Vagina (tissue), 2 donors: ENCODE measurements around the gene PLEKHG4B.

ENCODE experiments used
- POLR2A ChIP-seq, 2 donors: fragments of 450-650 bp; IDR thresholded peaks; one replicate each; pipeline ENCODE4 v1.6.1; 2017; ENCODE audit warnings: antibody characterized with exemption in 2 of 2, mild to moderate bottlenecking in 2 of 2, moderate library complexity in 2 of 2
- POLR2AphosphoS5 ChIP-seq, 2 donors: sonication (generic); formaldehyde crosslinking; IDR thresholded peaks; one replicate each; pipeline ENCODE4 v1.9.0; 2017; ENCODE audit warnings: antibody characterized with exemption in 2 of 2, mild to moderate bottlenecking in 2 of 2, low read depth in 1 of 2; ENCODE audit not compliant: insufficient read depth in 1 of 2
- TF ChIP-seq, protein P1 (sequence below), 3 experiments: fragments of 450-650 bp in 2 of 3; fragments of 200-600 bp in 1 of 3; sonication (generic) in 1 of 3; IDR thresholded peaks; one replicate each; pipeline ENCODE4 v1.5.1; 2017 to 2019; ENCODE audit warnings: antibody characterized with exemption in 3 of 3, mild to moderate bottlenecking in 2 of 3, moderate library complexity in 2 of 3

DNA sequence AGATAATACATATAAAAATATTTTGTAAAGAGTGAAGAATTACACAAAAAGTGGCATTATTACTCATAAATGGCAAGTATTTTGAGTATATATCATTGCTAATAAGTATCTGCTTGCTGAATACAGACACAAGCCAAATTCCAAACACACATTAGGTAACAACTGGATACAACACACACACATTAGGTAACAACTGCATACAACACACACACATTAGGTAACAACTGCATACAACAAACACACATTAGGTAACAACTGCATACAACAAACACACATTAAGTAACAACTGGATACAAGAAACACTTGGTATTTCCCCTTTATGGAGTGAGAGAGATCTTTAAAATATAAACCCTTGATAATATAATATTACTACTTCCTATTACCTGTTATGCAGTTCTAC is 112.5 kb downstream of the PLEKHG4B start:
- TF ChIP-seq POLR2A (IDR thresholded peaks at IDR 0.05) (no peak), POLR2AphosphoS5 (IDR thresholded peaks at IDR 0.05; ENCODE audit: insufficient read depth in 1 of 2, low read depth in 1 of 2) (no peak)
- TF ChIP-seq, protein P1, sequence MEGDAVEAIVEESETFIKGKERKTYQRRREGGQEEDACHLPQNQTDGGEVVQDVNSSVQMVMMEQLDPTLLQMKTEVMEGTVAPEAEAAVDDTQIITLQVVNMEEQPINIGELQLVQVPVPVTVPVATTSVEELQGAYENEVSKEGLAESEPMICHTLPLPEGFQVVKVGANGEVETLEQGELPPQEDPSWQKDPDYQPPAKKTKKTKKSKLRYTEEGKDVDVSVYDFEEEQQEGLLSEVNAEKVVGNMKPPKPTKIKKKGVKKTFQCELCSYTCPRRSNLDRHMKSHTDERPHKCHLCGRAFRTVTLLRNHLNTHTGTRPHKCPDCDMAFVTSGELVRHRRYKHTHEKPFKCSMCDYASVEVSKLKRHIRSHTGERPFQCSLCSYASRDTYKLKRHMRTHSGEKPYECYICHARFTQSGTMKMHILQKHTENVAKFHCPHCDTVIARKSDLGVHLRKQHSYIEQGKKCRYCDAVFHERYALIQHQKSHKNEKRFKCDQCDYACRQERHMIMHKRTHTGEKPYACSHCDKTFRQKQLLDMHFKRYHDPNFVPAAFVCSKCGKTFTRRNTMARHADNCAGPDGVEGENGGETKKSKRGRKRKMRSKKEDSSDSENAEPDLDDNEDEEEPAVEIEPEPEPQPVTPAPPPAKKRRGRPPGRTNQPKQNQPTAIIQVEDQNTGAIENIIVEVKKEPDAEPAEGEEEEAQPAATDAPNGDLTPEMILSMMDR (IDR thresholded peaks at IDR 0.05), result no peak
